ENCODE data around the gene DNAJC30. TPM values are rescaled to one million over a fixed set of nuclear protein-coding genes. Genes with fewer than 3 reads are reported as not detected.

Gene DNAJC30
- total RNA-seq, 1 experiment from 2014 or later = 15.9 TPM

DNA sequence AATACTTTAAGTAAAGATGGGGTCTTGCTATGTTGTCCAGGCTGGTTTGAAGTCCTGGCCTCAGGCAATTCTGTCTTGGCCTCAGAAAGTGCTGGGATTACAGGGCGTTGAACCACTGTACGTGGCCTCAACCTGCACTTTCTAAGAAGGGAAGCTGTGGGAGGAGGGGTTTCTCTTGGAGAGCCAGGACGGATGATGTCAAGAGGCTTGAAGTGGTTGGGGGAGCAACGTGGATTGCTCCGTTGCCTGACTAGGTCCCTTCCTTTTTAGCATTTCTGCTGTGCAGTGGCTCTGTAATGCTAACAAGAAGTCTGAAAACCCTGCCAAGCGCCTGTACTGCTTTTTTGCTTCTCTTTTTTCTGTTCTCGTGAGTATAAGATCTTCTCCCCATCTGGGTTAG lies 7.4 kb upstream of the DNAJC30 start:
- H3K9me3 Mint-ChIP-seq (ENCODE audit: unreplicated experiment) = no peaks in the 10 kb centered on the region
- ChIA-PET CTCF (no interaction called here), POLR2A (no interaction called here)
- no peaks in the 10 kb centered on the region for H3K9me3 ChIP-seq
- no peaks in the 10 kb centered on the region for H3K4me1 Mint-ChIP-seq (ENCODE audit: low read depth, unreplicated experiment)
- peaks cover 68% of the 10 kb centered on the region for H3K36me3 Mint-ChIP-seq (ENCODE audit: insufficient read depth, unreplicated experiment)
- intact Hi-C loops (cut with micrococcal nuclease; ENCODE audit: unreplicated experiment) = no loop called here
- DNase-seq = no peak
- no peak overlapping the region for H3K4me3 ChIP-seq (ENCODE audit: low read depth, low read length)
- BruUV-seq (replicated peaks) = no TSS peak
- no peaks in the 10 kb centered on the region for H3K4me1 ChIP-seq
- TF ChIP-seq, protein P1, sequence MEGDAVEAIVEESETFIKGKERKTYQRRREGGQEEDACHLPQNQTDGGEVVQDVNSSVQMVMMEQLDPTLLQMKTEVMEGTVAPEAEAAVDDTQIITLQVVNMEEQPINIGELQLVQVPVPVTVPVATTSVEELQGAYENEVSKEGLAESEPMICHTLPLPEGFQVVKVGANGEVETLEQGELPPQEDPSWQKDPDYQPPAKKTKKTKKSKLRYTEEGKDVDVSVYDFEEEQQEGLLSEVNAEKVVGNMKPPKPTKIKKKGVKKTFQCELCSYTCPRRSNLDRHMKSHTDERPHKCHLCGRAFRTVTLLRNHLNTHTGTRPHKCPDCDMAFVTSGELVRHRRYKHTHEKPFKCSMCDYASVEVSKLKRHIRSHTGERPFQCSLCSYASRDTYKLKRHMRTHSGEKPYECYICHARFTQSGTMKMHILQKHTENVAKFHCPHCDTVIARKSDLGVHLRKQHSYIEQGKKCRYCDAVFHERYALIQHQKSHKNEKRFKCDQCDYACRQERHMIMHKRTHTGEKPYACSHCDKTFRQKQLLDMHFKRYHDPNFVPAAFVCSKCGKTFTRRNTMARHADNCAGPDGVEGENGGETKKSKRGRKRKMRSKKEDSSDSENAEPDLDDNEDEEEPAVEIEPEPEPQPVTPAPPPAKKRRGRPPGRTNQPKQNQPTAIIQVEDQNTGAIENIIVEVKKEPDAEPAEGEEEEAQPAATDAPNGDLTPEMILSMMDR (IDR thresholded peaks at IDR 0.05; ENCODE audit: insufficient read depth in 1 of 2, low read depth in 1 of 2, low read length in 1 of 2, severe bottlenecking in 1 of 2, unreplicated experiment in 1 of 2) = no peak
- H3K36me3 ChIP-seq (ENCODE audit: control insufficient read depth, insufficient read depth, low read length) = peaks cover 8% of the 10 kb centered on the region
- no peaks in the 10 kb centered on the region for H3K27me3 ChIP-seq (replicated peaks; ENCODE audit: control insufficient read depth, insufficient read depth, low read length)
- H3K27me3 Mint-ChIP-seq (ENCODE audit: insufficient read depth, unreplicated experiment) = no peaks in the 10 kb centered on the region
- H3K27ac Mint-ChIP-seq (ENCODE audit: unreplicated experiment) = no peak overlapping the region
- no peak overlapping the region for H3K4me3 Mint-ChIP-seq (ENCODE audit: unreplicated experiment)

DNA sequence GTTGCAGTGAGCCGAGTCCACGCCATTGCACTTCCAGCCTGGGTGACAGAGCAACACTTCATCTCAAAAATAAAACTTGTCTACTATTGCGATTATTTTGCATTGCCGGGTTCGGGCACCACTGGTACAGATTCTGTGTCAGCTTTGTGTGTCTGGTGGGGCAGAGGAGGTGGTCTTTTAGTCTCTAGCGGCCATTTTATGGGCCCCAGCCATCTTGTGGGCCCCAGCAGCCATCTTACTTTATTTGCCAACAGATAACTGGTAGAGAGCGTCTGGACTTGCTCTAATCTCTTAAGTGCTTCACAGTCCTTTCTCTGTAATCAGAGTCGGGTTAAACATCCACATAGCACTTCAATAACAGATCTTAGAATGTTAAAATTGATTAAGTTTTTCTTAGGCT lies 5.0 kb upstream of the DNAJC30 start:
- no peak overlapping the region for H3K4me3 ChIP-seq (ENCODE audit: low read depth, low read length)
- TF ChIP-seq, protein P1 (IDR thresholded peaks at IDR 0.05; ENCODE audit: insufficient read depth in 1 of 2, low read depth in 1 of 2, low read length in 1 of 2, severe bottlenecking in 1 of 2, unreplicated experiment in 1 of 2) = no peak
- no peak overlapping the region for H3K27ac Mint-ChIP-seq (ENCODE audit: unreplicated experiment)
- H3K4me1 Mint-ChIP-seq (ENCODE audit: low read depth, unreplicated experiment) = no peaks in the 10 kb centered on the region
- H3K4me1 ChIP-seq = no peaks in the 10 kb centered on the region
- CTCF ChIA-PET = interaction anchor here (2.3 kb wide), 1 partner anchor 81 kb away, joined by 5 read pairs; no protein-coding TSS in a partner anchor
- H3K36me3 ChIP-seq (ENCODE audit: control insufficient read depth, insufficient read depth, low read length) = peaks cover 5% of the 10 kb centered on the region
- peaks cover 68% of the 10 kb centered on the region for H3K36me3 Mint-ChIP-seq (ENCODE audit: insufficient read depth, unreplicated experiment)
- no TSS peak for BruUV-seq (replicated peaks)
- H3K27me3 Mint-ChIP-seq (ENCODE audit: insufficient read depth, unreplicated experiment) = no peaks in the 10 kb centered on the region
- H3K27me3 ChIP-seq (replicated peaks; ENCODE audit: control insufficient read depth, insufficient read depth, low read length) = no peaks in the 10 kb centered on the region
- no peaks in the 10 kb centered on the region for H3K9me3 ChIP-seq
- intact Hi-C loops (cut with micrococcal nuclease; ENCODE audit: unreplicated experiment) = no loop called here
- POLR2A ChIA-PET = no interaction called here
- DNase-seq = no peak
- no peak overlapping the region for H3K4me3 Mint-ChIP-seq (ENCODE audit: unreplicated experiment)
- H3K9me3 Mint-ChIP-seq (ENCODE audit: unreplicated experiment) = no peaks in the 10 kb centered on the region

DNA sequence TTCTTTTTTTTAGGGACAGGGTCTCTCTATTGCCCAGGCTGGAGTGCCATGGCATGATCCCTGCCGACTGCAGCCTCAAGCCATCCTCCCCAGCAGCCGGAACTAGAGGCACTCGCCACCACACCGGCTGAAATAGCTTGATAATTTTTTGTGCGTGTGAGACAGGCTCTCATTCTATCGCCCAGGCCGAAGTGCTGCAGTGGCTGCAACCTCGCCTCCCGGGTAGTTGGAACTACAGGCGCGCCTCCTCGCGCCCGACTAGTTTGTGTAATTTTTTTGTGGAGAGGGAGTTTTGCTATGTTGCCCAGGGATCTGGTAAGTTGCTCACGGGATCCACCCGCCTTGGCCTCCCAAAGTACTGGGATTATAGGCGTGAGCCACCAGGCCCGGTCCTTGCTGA lies 2.1 kb upstream of the DNAJC30 start:
- Histone ChIP-seq H3K27me3 (replicated peaks; ENCODE audit: control insufficient read depth, insufficient read depth, low read length) (no peaks in the 10 kb centered on the region), H3K4me1 (peaks cover 11% of the 10 kb centered on the region; the same call in 1 of the 2 replicates), H3K36me3 (ENCODE audit: control insufficient read depth, insufficient read depth, low read length) (peaks cover 3% of the 10 kb centered on the region; the same call in 1 of the 2 replicates), H3K9me3 (no peaks in the 10 kb centered on the region), H3K4me3 (ENCODE audit: low read depth, low read length) (no peak overlapping the region)
- Mint-ChIP-seq H3K4me3 (ENCODE audit: unreplicated experiment) (no peak overlapping the region), H3K27me3 (ENCODE audit: insufficient read depth, unreplicated experiment) (no peaks in the 10 kb centered on the region), H3K36me3 (ENCODE audit: insufficient read depth, unreplicated experiment) (peaks cover 59% of the 10 kb centered on the region), H3K9me3 (ENCODE audit: unreplicated experiment) (no peaks in the 10 kb centered on the region), H3K4me1 (ENCODE audit: low read depth, unreplicated experiment) (peaks cover 7% of the 10 kb centered on the region), H3K27ac (ENCODE audit: unreplicated experiment) (no peak overlapping the region)
- TF ChIP-seq, protein P1 (IDR thresholded peaks at IDR 0.05; ENCODE audit: insufficient read depth in 1 of 2, low read depth in 1 of 2, low read length in 1 of 2, severe bottlenecking in 1 of 2, unreplicated experiment in 1 of 2) = no peak
- DNase-seq = no peak
- BruUV-seq (replicated peaks) = no TSS peak
- intact Hi-C loops (cut with micrococcal nuclease; ENCODE audit: unreplicated experiment) = no loop called here
- ChIA-PET CTCF (no interaction called here), POLR2A (no interaction called here)
